ENCODE results near the gene MAT2B.
"Not testable (repeated sequence)": the region's sequence is repeated elsewhere in the genome, so short reads cannot be mapped to it uniquely, and the experiment has no call there.

MAT2B gene

GRCh38 chr5:163525096-163525495 lies 19.7 kb downstream of the MAT2B start:
- TF ChIP-seq ZNF274 (IDR thresholded peaks at IDR 0.05; ENCODE audit: low read depth, low read length), result no peak
- H3K4me3 ChIP-seq (ENCODE audit: low read length), result no peak overlapping the region

GRCh38 chr5:163529698-163530097 lies 24.3 kb downstream of the MAT2B start:
- no peak overlapping the region for H3K4me3 ChIP-seq (ENCODE audit: low read length)
- no peak for TF ChIP-seq ZNF274 (IDR thresholded peaks at IDR 0.05; ENCODE audit: low read depth, low read length)

DNA sequence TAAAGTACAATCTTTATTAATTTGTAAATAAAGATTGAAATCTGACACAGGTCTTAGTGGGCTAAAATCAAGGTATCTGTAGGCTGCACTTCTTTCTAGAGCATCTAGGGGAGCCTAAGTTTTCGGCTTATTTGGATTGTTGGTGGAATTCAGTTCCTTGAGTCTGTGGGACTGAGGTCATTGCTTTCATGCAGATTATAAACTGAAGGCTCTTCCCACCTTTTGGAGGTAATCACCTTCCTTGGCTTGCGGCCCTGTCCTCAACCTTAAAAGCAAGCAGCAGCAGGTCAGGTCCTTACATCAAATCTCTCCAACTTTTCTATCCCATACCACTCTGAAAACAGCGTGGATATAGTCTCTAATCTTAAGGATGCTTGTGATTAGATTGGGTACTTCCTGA lies 25.9 kb downstream of the MAT2B start:
- TF ChIP-seq ZNF274 (IDR thresholded peaks at IDR 0.05; ENCODE audit: low read depth, low read length), result no peak
- H3K4me3 ChIP-seq (ENCODE audit: low read length), result no peak overlapping the region

DNA sequence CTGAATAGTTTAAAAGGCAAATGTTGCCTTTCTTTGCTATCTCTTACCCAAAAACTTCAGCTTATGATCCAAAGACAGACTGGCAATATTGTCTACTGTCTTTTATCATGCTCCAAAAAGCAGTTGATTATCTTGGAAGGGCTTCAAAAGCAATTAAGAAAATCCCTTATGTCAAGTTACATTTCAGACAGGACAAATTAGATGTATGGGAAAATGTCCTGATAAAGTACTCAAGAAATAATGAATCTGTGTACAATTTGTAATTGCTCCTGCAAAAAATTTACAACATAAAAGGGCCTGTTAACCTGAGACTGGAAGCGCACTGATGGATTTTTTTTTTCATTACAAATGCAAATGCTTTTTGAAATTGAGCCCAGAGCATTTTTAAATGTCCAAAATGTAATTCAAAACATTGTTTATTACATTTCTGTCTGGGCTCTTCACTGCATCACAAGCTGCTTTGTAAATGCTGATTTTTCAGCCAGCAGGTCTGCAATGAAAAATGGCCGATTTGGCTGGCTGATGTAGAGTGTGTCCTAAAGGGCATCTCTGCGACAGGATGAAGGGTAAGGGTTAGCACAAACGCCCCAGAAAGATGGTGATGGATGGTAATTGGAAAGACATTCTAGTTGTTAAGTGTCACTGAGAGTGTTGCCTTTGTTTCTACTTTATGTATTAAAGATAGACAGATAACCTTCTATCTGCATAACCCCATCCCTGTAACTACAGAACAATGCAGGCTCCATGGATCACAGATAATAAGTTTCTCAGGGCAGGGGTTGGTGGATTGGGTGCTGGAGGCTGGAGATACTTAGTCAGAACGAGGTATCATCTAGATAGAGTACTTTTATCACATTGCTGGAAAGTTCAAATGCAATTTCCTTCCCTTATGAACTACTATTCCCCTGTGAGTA lies 27.0 kb downstream of the MAT2B start:
- H3K4me3 ChIP-seq (ENCODE audit: low read length), result no peak overlapping the region
- no peak for TF ChIP-seq ZNF274 (IDR thresholded peaks at IDR 0.05; ENCODE audit: low read depth, low read length)

GRCh38 chr5:163533223-163533622 lies 27.8 kb downstream of the MAT2B start:
- no peak overlapping the region for H3K4me3 ChIP-seq (ENCODE audit: low read length)
- TF ChIP-seq ZNF274 (IDR thresholded peaks at IDR 0.05; ENCODE audit: low read depth, low read length), result no peak

DNA sequence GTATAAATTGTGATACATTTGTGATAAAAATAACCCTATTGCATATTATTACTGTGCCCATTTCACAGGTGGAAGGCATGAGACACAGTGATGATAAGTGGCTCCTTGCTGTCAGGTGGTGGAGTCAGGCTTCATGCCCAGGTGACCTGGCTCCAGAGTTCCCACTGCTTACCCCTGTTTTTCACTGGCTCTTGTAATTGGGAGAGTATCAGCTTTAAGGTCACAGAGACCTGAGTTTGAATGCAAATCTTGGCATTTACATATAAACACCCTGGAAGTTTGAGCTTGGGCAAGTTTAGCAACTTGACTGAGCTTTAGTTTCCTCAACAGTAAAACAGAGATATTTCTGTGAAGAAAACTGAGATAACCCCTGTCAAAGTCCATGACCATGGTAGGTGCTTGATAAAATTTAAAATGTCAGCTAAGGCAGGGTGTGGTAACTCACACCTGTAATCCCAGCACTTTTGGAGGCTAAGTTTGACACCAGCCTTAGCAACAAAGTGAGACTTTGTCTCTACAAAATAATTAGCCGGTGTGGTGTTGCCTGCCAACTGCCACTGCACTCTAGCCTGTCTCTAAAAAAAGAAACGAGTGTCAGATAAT lies 29.2 kb downstream of the MAT2B start:
- no peak for TF ChIP-seq ZNF274 (IDR thresholded peaks at IDR 0.05; ENCODE audit: low read depth, low read length)
- no peak overlapping the region for H3K4me3 ChIP-seq (ENCODE audit: low read length)

- TF ChIP-seq ZNF274 (IDR thresholded peaks at IDR 0.05; ENCODE audit: low read depth, low read length), result no peak
- H3K4me3 ChIP-seq (ENCODE audit: low read length), result no peak overlapping the region
Measured at GRCh38 chr5:163535290-163535689, 29.9 kb downstream of the MAT2B start.

- not testable (repeated sequence) for H3K4me3 ChIP-seq (ENCODE audit: low read length)
Measured at GRCh38 chr5:163536442-163536841, 31.0 kb downstream of the MAT2B start.

DNA sequence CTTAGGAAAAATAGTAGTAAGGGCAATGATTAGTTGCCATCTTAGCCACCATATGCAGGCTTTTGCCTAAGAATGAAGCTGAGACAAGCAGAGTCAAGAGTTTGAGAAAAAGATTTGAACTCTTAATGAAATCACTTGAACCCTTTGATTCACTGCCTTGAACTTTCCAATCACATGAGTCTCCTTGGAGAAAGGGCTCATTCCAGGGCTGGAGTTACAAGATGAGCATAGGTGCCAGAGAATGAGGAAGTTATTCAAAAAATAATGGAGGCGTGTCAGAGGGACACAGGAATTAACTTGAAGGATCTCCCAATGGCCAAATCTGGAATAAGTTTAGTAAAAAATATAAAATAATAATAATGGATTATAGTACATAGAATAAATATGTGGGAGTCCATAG lies 35.3 kb downstream of the MAT2B start:
- no peak overlapping the region for H3K4me3 ChIP-seq (ENCODE audit: low read length)
- no peak for TF ChIP-seq ZNF274 (IDR thresholded peaks at IDR 0.05; ENCODE audit: low read depth, low read length)

DNA sequence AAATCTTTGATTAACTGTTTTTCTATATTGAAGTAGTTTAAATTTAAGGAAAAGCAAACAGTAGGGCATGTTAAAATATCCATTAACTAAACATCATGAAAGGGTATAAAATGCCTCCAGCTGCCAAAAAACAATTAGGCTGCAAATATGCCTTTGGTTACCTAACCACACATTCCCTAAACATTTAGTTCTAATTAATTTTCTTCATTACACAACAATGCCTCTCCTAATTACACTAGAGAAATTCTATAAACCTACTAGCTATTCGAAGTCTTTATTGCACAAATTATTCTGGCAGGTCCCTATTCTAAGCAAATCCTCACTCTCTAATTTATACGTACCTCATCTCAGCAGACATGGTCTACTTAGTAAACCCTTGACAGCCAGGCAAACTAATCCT lies 37.4 kb downstream of the MAT2B start:
- no peak overlapping the region for H3K4me3 ChIP-seq (ENCODE audit: low read length)
- no peak for TF ChIP-seq ZNF274 (IDR thresholded peaks at IDR 0.05; ENCODE audit: low read depth, low read length)

GRCh38 chr5:163544041-163544440 lies 38.6 kb downstream of the MAT2B start:
- no peak overlapping the region for H3K4me3 ChIP-seq (ENCODE audit: low read length)
- TF ChIP-seq ZNF274 (IDR thresholded peaks at IDR 0.05; ENCODE audit: low read depth, low read length), result no peak

GRCh38 chr5:163544836-163545235 lies 39.4 kb downstream of the MAT2B start:
- no peak for TF ChIP-seq ZNF274 (IDR thresholded peaks at IDR 0.05; ENCODE audit: low read depth, low read length)

GRCh38 chr5:163548649-163549048 lies 43.2 kb downstream of the MAT2B start:
- no peak overlapping the region for H3K4me3 ChIP-seq (ENCODE audit: low read length)
- TF ChIP-seq ZNF274 (IDR thresholded peaks at IDR 0.05; ENCODE audit: low read depth, low read length), result no peak

More at GRCh38 chr5:163544836-163545235, 39.4 kb downstream of the MAT2B start:
- no peak overlapping the region for H3K4me3 ChIP-seq (ENCODE audit: low read length)

DNA sequence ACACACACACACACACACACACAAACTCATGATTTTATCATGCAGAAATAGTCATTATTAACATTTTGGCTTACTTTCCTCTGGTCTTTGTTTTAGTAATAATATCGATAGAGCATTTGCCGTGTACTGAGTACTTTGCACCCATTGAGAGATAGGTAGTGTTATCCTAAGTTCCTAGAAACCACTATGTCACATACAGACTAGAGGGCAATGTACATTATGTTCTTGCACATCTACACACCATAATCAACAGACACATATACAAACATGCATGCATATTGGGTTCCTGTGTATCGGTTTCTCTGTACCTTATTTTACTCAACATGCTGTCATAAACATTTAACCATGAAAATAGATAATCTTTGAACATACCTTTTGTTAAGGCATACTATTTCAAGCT lies 45.7 kb downstream of the MAT2B start:
- H3K4me3 ChIP-seq (ENCODE audit: low read length), result no peak overlapping the region
- no peak for TF ChIP-seq ZNF274 (IDR thresholded peaks at IDR 0.05; ENCODE audit: low read depth, low read length)

DNA sequence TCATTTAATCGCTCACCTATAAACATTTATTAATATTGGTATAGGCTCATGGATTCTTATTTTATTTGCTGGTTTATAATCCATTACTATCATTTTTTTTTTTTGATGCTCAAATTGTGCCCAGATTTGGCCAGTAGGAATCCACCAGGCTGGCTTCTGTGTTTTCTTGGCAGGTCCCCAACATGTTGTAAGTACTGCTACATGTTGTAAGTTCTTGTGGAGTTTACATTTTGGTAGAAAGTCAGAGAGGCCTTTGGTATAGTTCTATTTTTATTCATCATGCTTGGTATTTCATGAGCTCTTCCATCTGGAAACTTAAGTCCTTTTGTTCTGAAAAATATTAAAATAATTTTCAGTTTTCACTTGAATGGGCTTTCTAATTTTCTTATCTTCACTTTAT lies 47.1 kb downstream of the MAT2B start:
- no peak for TF ChIP-seq ZNF274 (IDR thresholded peaks at IDR 0.05; ENCODE audit: low read depth, low read length)
- no peak overlapping the region for H3K4me3 ChIP-seq (ENCODE audit: low read length)
